Measurements from ENCODE around the gene IRF2BPL.

DNA sequence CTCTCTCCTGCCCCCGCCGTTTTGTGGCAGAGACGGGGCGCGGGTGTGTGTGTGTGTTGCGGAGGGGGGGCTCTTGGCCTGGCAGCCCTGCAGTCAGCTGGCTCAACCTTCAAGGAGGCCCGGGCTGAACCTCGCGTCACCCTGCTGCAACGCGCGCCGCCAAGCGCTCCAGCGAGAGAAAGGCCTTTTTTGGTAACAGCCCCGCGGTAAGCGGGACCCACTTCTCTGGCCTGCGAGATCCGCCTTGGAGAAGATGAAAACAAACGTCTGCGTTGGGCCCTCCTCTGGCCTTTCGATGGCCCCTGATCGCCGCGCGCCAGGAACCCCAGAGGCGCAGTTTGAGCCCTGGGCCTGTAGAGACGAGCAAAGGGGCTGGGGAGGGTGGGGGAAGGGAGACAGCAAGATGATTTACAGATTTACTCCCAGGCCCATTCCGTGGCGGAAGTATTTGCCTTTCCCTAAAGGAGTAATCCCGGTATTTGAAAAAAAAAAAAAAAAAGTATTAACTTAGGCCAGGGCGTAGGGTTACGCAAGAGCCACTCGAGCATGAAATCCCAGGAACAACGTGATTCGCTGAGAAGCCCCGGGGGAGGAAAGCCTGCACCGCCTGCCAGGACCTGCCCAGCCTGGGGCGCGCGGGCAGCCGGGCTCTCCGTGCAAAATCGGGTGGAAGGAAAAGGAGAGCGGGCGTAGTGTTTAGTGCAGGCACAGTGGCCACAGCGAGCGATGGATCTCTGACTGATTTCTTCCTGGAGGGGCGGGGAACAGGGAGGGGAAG lies 4.5 kb upstream of the IRF2BPL start:
- TF ChIP-seq, protein P1, sequence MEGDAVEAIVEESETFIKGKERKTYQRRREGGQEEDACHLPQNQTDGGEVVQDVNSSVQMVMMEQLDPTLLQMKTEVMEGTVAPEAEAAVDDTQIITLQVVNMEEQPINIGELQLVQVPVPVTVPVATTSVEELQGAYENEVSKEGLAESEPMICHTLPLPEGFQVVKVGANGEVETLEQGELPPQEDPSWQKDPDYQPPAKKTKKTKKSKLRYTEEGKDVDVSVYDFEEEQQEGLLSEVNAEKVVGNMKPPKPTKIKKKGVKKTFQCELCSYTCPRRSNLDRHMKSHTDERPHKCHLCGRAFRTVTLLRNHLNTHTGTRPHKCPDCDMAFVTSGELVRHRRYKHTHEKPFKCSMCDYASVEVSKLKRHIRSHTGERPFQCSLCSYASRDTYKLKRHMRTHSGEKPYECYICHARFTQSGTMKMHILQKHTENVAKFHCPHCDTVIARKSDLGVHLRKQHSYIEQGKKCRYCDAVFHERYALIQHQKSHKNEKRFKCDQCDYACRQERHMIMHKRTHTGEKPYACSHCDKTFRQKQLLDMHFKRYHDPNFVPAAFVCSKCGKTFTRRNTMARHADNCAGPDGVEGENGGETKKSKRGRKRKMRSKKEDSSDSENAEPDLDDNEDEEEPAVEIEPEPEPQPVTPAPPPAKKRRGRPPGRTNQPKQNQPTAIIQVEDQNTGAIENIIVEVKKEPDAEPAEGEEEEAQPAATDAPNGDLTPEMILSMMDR (IDR thresholded peaks at IDR 0.05 in 2 of 3, conservative IDR thresholded peaks at IDR 0.05 in 1 of 3; ENCODE audit: borderline replicate concordance in 1 of 3, insufficient read depth in 1 of 3, low read depth in 2 of 3, low read length in 2 of 3), result no peak
- TF ChIP-seq JUND (IDR thresholded peaks at IDR 0.05) (no peak), SRF (IDR thresholded peaks at IDR 0.05; ENCODE audit: low read depth) (no peak), POLR2AphosphoS5 (IDR thresholded peaks at IDR 0.05; ENCODE audit: low read depth, low read length) (peak; percentile 66), RAD21 (IDR thresholded peaks at IDR 0.05; ENCODE audit: low read depth) (no peak)
